HL-60 (cell line): ENCODE results near the gene CHAF1A.

Experiments
- DNase-seq, 2 experiments: peaks; one replicate each; pipeline ENCODE4 v3.0.0-alpha.2; 2010 to 2020; ENCODE audit warnings: low read depth in 1 of 2, low spot score in 1 of 2
- H3K27ac ChIP-seq: fragments of 250-450 bp; sonication (Bioruptor Pico); replicated peaks from 2 replicates; pipeline ENCODE4 v1.5.1; 2020; ENCODE audit warnings: mild to moderate bottlenecking, moderate library complexity
- H3K27me3 ChIP-seq: fragments of 250-450 bp; sonication (Bioruptor Pico); 2 replicates; pipeline ENCODE4 v1.5.1; 2021; ENCODE audit warnings: mild to moderate bottlenecking, moderate library complexity; ENCODE audit not compliant: insufficient read depth, poor library complexity, severe bottlenecking
- H3K4me3 ChIP-seq: replicated peaks from 2 replicates; pipeline ENCODE4 v1.5.1; 2011; ENCODE audit warnings: mild to moderate bottlenecking, control low read depth, low read length; ENCODE audit not compliant: insufficient read depth
- GABPA ChIP-seq: IDR thresholded peaks from 2 replicates; pipeline ENCODE4 v1.6.1; 2012; ENCODE audit warnings: low read depth
- POLR2AphosphoS5 ChIP-seq: IDR thresholded peaks from 2 replicates; pipeline ENCODE4 v1.6.1; 2012; ENCODE audit warnings: low read depth
- SPI1 ChIP-seq: IDR thresholded peaks from 2 replicates; pipeline ENCODE4 v1.6.1; 2012; ENCODE audit warnings: low read depth, mild to moderate bottlenecking, borderline replicate concordance
- TF ChIP-seq, protein P1 (sequence below): IDR thresholded peaks from one replicate; pipeline ENCODE4 v1.5.1; 2011; ENCODE audit warnings: low read length, control low read depth, inconsistent platforms; ENCODE audit not compliant: insufficient read depth
- TF ChIP-seq, protein P2 (sequence below): IDR thresholded peaks from 2 replicates; pipeline ENCODE4 v1.6.1; 2012; ENCODE audit warnings: low read depth; ENCODE audit not compliant: insufficient replicate concordance

Gene CHAF1A

DNA sequence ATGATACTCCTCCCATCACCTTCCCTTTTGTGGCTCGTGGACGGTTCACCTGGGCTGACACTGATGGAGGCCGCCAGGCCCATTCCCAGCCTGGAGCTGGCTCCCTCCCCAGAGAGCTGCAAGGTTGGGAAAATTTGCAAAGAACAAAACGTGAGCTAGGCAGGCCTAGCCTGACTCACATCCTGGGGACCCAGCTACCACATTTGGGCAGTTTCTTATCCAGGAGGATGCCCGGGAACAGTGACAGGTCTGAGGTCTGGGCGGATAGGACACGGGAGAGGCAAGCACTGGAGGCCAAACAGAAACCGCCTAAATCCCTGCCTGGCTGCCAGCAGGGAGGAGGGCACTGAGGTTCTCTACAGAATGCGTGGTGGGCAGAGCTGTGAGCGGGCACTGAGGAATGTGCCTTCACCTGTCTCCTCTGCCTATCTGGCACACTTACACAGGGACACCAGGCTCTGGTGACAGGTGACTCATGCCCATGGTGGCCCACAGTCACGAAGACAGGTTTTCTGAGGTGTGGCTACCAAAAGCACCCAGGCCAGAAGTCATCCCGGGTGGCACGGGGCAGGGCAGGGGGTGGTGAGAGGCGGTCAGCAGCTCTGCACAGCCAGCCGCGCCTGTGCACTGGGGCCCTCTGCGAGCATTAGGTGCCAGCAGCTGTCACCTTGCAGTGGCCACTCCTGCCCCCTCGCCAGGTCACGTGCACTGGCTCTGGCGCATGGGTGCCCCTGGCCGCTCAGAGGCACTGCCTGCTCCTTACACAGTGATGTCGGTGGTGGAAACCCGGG, 25.3 kb upstream of the CHAF1A start:
- H3K4me3 ChIP-seq: no peak overlapping the region
- H3K27ac ChIP-seq: no peak overlapping the region; the same call in 1 of the 2 replicates
- no peak for TF ChIP-seq GABPA
- TF ChIP-seq, protein P1, sequence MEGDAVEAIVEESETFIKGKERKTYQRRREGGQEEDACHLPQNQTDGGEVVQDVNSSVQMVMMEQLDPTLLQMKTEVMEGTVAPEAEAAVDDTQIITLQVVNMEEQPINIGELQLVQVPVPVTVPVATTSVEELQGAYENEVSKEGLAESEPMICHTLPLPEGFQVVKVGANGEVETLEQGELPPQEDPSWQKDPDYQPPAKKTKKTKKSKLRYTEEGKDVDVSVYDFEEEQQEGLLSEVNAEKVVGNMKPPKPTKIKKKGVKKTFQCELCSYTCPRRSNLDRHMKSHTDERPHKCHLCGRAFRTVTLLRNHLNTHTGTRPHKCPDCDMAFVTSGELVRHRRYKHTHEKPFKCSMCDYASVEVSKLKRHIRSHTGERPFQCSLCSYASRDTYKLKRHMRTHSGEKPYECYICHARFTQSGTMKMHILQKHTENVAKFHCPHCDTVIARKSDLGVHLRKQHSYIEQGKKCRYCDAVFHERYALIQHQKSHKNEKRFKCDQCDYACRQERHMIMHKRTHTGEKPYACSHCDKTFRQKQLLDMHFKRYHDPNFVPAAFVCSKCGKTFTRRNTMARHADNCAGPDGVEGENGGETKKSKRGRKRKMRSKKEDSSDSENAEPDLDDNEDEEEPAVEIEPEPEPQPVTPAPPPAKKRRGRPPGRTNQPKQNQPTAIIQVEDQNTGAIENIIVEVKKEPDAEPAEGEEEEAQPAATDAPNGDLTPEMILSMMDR: no peak
- TF ChIP-seq, protein P2, sequence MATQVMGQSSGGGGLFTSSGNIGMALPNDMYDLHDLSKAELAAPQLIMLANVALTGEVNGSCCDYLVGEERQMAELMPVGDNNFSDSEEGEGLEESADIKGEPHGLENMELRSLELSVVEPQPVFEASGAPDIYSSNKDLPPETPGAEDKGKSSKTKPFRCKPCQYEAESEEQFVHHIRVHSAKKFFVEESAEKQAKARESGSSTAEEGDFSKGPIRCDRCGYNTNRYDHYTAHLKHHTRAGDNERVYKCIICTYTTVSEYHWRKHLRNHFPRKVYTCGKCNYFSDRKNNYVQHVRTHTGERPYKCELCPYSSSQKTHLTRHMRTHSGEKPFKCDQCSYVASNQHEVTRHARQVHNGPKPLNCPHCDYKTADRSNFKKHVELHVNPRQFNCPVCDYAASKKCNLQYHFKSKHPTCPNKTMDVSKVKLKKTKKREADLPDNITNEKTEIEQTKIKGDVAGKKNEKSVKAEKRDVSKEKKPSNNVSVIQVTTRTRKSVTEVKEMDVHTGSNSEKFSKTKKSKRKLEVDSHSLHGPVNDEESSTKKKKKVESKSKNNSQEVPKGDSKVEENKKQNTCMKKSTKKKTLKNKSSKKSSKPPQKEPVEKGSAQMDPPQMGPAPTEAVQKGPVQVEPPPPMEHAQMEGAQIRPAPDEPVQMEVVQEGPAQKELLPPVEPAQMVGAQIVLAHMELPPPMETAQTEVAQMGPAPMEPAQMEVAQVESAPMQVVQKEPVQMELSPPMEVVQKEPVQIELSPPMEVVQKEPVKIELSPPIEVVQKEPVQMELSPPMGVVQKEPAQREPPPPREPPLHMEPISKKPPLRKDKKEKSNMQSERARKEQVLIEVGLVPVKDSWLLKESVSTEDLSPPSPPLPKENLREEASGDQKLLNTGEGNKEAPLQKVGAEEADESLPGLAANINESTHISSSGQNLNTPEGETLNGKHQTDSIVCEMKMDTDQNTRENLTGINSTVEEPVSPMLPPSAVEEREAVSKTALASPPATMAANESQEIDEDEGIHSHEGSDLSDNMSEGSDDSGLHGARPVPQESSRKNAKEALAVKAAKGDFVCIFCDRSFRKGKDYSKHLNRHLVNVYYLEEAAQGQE: no peak
- H3K27me3 ChIP-seq: no peaks in the 10 kb centered on the region
- DNase-seq: no peak

DNA sequence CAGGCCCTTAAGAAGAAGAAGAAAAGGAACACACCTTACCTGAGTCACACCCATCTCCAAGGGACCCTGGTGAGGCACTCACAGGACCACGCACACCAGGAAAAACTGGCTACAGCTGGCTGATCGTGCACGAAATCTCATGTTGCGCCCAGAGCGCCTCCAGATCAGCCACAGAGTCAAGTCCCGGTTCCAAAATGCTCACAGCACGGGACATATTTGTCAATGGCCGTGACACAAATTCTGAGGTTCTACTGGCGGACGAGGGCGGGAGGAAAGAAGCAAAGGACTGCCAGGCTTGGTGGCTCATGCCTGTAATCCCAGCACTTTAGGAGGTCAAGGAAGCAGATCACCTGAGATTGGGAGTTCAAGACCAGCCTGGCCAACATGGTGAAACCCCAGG, 23.6 kb upstream of the CHAF1A start:
- TF ChIP-seq, protein P2: no peak
- TF ChIP-seq GABPA (no peak), SPI1 (no peak), POLR2AphosphoS5 (no peak)
- TF ChIP-seq, protein P1: no peak
- H3K27ac ChIP-seq: no peak overlapping the region
- DNase-seq: no peak
- no peak overlapping the region for H3K4me3 ChIP-seq
- no peaks in the 10 kb centered on the region for H3K27me3 ChIP-seq

DNA sequence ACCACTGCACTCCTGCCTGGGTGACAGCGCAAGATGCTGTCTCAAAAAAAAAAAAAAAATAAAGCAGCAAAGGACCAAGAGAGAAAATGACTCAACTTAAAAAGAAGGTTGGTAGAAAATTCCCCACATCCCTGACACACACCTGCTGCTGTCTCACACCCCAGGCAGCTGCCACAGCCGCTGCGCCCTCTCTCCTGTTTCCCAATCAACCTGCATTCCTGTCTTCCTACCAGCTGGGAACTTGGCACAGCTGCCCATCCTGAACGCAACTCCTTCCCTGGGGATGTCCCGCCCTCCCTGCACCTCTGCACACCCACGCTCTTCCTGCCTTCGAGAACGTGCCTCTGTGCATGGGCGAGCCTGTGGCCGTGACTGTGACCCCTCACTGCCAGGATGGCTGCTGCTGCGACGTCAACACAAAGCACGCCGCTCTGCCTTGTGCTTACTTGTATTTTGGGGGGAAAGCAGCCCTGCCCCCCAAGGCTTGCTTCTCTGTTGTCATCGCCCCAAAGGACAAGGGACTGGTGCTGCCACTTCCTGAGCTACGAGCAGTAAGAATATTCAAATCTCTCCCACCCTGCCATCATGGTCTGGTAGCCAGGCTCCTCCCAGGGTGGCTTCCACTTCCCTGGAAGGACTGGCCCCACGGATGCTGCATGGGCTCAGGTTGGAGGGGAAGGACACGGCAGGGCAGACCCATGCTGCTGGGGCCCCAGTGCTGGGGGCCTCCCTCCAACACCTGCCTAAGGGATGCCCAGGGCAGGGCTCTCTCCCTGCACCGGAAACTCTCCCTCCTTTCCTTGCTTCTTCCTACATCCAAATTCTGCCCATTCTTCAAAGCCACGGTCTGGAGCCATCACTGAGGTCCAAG, 22.8 kb upstream of the CHAF1A start:
- no peak overlapping the region for H3K4me3 ChIP-seq
- DNase-seq: no peak
- TF ChIP-seq, protein P1: no peak
- TF ChIP-seq, protein P2: no peak
- no peak for TF ChIP-seq POLR2AphosphoS5
- no peak for TF ChIP-seq SPI1
- no peak for TF ChIP-seq GABPA
- H3K27ac ChIP-seq: no peak overlapping the region
- no peaks in the 10 kb centered on the region for H3K27me3 ChIP-seq
